MG63 (cell line): ENCODE measurements around the gene TNFSF15. TPM values are rescaled to one million over a fixed set of nuclear protein-coding genes. Genes with fewer than 3 reads are reported as not detected.
"Not testable (repeated sequence)": the region's sequence is repeated elsewhere in the genome, so short reads cannot be mapped to it uniquely, and the experiment has no call there.

Source experiments
- DNase-seq: peaks from one replicate; pipeline ENCODE4 v3.0.0-alpha.2; 2020
- H3K27me3 ChIP-seq: fragments of 250-450 bp; sonication (Bioruptor Pico); 2 replicates; pipeline ENCODE4 v1.5.1; 2020; ENCODE audit warnings: mild to moderate bottlenecking, moderate library complexity
- H3K36me3 ChIP-seq: fragments of 250-450 bp; sonication (Bioruptor Pico); 2 replicates; pipeline ENCODE4 v1.5.1; 2020; ENCODE audit warnings: mild to moderate bottlenecking, moderate library complexity
- H3K4me3 ChIP-seq: fragments of 250-450 bp; sonication (Bioruptor Pico); 2 replicates; pipeline ENCODE4 v1.5.1; 2020; ENCODE audit warnings: mild to moderate bottlenecking, moderate library complexity
- H3K9me3 ChIP-seq: fragments of 250-450 bp; sonication (Bioruptor Pico); 2 replicates; pipeline ENCODE4 v1.5.1; 2020; ENCODE audit warnings: mild to moderate bottlenecking, moderate library complexity
- total RNA-seq: library from RNA; depleted of rRNA; stranded (reverse); fragments of >200 nt; shearing (Covaris generic); gene quantifications from 2 replicates; pipeline ENCODE4 v1.2.3, GENCODE V29; 2014; ENCODE audit warnings: low replicate concordance; rRNA removed

Gene TNFSF15
- total RNA-seq, 1 experiment from 2014 or later, result 0.20 TPM

DNA sequence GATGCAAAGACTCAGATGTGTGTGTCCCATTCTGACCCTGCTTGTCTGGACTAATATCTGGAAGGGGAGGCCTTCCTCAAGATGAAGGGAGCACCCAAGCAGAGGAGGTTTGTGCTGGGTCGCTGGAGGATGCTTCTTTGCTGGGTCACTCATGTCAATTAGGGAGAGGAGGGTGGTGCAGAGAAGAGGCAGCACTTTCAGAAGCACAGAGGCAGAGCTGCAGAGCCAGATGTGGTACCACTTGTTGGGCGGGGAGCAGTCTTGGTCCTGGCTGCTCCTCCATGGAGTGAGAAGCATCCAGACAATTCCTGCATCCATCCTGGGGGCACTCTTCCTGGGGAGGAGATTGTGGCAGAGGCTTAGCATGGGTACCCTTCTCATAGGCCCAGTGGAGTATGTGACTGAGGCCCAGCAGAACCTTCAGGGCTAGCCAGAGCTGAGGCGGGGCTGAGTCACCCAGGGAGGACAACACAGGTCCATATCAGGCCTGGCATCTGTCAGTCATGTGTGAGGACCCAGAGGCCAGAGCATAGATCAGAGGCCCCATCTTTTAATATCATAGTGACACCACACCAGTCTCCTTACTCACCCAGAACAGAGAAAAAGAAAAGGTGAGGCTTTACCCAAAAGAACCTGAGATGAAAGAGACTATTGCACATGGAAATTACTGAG lies 59.8 kb downstream of the TNFSF15 start:
- peak; percentile 32 for DNase-seq
- Histone ChIP-seq H3K4me3 (no peak overlapping the region), H3K9me3 (no peaks in the 10 kb centered on the region), H3K27me3 (no peaks in the 10 kb centered on the region), H3K36me3 (no peaks in the 10 kb centered on the region)

GRCh38 chr9:114745108-114745848 lies 60.6 kb downstream of the TNFSF15 start:
- peak; percentile 47 for DNase-seq

DNA sequence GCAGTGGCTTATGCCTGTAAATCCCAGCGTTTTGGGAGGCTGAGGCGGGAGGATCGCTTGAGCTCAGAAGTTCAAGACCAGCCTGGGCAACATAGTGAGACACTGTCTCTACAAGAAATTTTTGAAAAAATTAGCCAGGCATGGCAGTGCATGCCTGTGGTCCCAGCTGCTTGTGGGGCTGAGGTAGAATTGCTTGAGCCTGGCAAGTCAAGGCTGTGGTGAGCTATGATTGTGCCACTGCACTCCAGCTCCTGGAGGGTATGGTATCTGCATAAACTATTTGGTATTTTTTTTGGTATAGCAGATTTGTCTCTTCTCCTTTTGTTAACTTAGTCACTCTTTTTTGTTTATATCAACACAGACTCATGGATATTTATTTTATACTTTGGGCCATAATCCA lies 62.4 kb downstream of the TNFSF15 start:
- H3K4me3 ChIP-seq, result no peak overlapping the region
- DNase-seq, result peak; percentile 73
- no peaks in the 10 kb centered on the region for H3K27me3 ChIP-seq
- H3K9me3 ChIP-seq, result no peaks in the 10 kb centered on the region
- H3K36me3 ChIP-seq, result no peaks in the 10 kb centered on the region

More at GRCh38 chr9:114745108-114745848, 60.6 kb downstream of the TNFSF15 start:
- Histone ChIP-seq H3K9me3 (no peaks in the 10 kb centered on the region), H3K27me3 (no peaks in the 10 kb centered on the region), H3K36me3 (no peaks in the 10 kb centered on the region), H3K4me3 (no peak overlapping the region)

- Histone ChIP-seq H3K4me3 (no peak overlapping the region), H3K36me3 (no peaks in the 10 kb centered on the region), H3K27me3 (no peaks in the 10 kb centered on the region), H3K9me3 (no peaks in the 10 kb centered on the region)
- DNase-seq, result no peak
Measured at GRCh38 chr9:114742947-114743346, 62.9 kb downstream of the TNFSF15 start.

- not testable (repeated sequence) for DNase-seq, H3K4me3 ChIP-seq, H3K36me3 ChIP-seq
Measured at GRCh38 chr9:114741521-114741920, 64.3 kb downstream of the TNFSF15 start.

GRCh38 chr9:114738581-114739316 lies 67.1 kb downstream of the TNFSF15 start:
- H3K4me3 ChIP-seq, result no peak overlapping the region
- no peaks in the 10 kb centered on the region for H3K9me3 ChIP-seq
- no peaks in the 10 kb centered on the region for H3K27me3 ChIP-seq
- peak; percentile 63 for DNase-seq
- no peaks in the 10 kb centered on the region for H3K36me3 ChIP-seq

More at GRCh38 chr9:114741521-114741920, 64.3 kb downstream of the TNFSF15 start:
- H3K27me3 ChIP-seq, H3K9me3 ChIP-seq: not testable (repeated sequence)

DNA sequence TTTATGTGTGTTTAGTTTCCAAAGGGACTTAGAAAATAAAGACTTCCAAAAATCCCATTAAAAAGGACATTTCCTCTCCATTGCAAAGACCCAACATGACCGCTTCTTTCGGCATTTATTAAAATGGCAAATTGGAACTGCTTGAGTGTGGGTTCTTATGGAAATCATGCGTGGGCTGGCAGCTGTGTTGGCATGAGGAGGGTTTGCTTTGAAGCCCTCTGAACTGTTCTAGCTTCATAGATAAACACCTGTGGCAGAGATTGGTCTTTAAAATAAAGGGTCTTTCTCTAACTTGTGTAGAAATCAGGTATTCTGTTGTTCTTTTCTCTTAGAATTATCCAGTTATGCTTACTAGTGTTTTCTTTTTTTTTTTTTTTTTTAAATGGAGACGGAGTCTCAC lies 68.0 kb downstream of the TNFSF15 start:
- Histone ChIP-seq H3K4me3 (no peak overlapping the region), H3K9me3 (no peaks in the 10 kb centered on the region), H3K36me3 (no peaks in the 10 kb centered on the region), H3K27me3 (no peaks in the 10 kb centered on the region)
- no peak for DNase-seq

GRCh38 chr9:114737118-114737517 lies 68.7 kb downstream of the TNFSF15 start:
- H3K27me3 ChIP-seq, result no peaks in the 10 kb centered on the region
- H3K9me3 ChIP-seq, result no peaks in the 10 kb centered on the region
- no peak overlapping the region for H3K4me3 ChIP-seq
- no peaks in the 10 kb centered on the region for H3K36me3 ChIP-seq
- DNase-seq, result no peak

- Histone ChIP-seq H3K27me3 (no peaks in the 10 kb centered on the region), H3K36me3 (no peaks in the 10 kb centered on the region), H3K4me3 (no peak overlapping the region), H3K9me3 (no peaks in the 10 kb centered on the region)
- DNase-seq, result no peak
Measured at GRCh38 chr9:114735704-114736103, 70.1 kb downstream of the TNFSF15 start.

DNA sequence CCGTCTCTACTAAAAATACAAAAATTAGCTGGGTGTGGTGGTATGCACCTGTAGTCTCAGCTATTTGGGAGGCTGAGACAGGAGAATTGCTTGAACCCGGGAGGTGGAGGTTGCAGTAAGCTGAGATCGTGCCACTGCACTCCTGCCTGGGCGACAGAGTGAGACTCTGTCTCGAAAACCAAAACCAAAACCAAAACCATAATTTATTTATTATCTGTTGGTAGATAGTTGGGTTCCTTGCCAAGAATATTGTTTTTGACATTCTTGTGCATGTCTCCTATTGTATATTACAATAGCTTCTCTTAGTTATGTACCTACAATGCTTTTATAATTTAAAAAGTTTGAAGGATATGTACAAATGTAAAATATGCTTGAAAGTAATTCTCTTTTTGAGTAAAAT lies 70.7 kb downstream of the TNFSF15 start:
- not testable (repeated sequence) for H3K9me3 ChIP-seq, DNase-seq, H3K27me3 ChIP-seq, H3K36me3 ChIP-seq, H3K4me3 ChIP-seq

Other genes with a start within 250 kb of the TNFSF15 start
- 62.6 and 103 TPM in 2 replicates for gene ATP6V1G1, start 218.3 kb downstream of the TNFSF15 start, total RNA-seq
- gene TMEM268, start 194.7 kb downstream of the TNFSF15 start, total RNA-seq, result 4.5 and 11.1 TPM in 2 replicates
- not detected in 2 replicates for gene TEX53, start 148.2 kb downstream of the TNFSF15 start, total RNA-seq
- not detected in 2 replicates for gene TEX48, start 123.8 kb downstream of the TNFSF15 start, total RNA-seq
- gene TNFSF8, start 124.6 kb upstream of the TNFSF15 start, total RNA-seq, result not detected in 2 replicates